ENCODE data around the gene LINGO3. TPM values are rescaled to one million over a fixed set of nuclear protein-coding genes. Genes with fewer than 3 reads are reported as not detected.

Gene LINGO3
- total RNA-seq, 1 donor, result not detected

GRCh38 chr19:2274185-2274711 lies 33.7 kb downstream of the LINGO3 start:
- DNase-seq (ENCODE audit: low read depth), result no peak
- H3K4me3 ChIP-seq (ENCODE audit: low read depth, low read length), result peak overlapping the region; percentile 43
- TF ChIP-seq CTCF (IDR thresholded peaks at IDR 0.05; ENCODE audit: insufficient read depth, low read depth, low read length), result no peak

GRCh38 chr19:2273356-2274184 lies 34.4 kb downstream of the LINGO3 start:
- TF ChIP-seq CTCF (IDR thresholded peaks at IDR 0.05; ENCODE audit: insufficient read depth, low read depth, low read length), result peak; percentile 87
- DNase-seq (ENCODE audit: low read depth), result peak; percentile 80
- peak overlapping the region; percentile 44 for H3K4me3 ChIP-seq (ENCODE audit: low read depth, low read length)

- TF ChIP-seq CTCF (IDR thresholded peaks at IDR 0.05; ENCODE audit: insufficient read depth, low read depth, low read length), result no peak
- peak; percentile 75 for DNase-seq (ENCODE audit: low read depth)
- H3K4me3 ChIP-seq (ENCODE audit: low read depth, low read length), result peak overlapping the region; percentile 99
These were observed 36.5 kb downstream of the LINGO3 start for GRCh38 chr19:2271234-2272103.

- TF ChIP-seq CTCF (IDR thresholded peaks at IDR 0.05; ENCODE audit: insufficient read depth, low read depth, low read length), result no peak
- peak; percentile 91 for DNase-seq (ENCODE audit: low read depth)
- H3K4me3 ChIP-seq (ENCODE audit: low read depth, low read length), result peak overlapping the region; percentile 99
These were observed 37.3 kb downstream of the LINGO3 start for GRCh38 chr19:2270423-2271233.

- peak overlapping the region; percentile 99 for H3K4me3 ChIP-seq (ENCODE audit: low read depth, low read length)
- TF ChIP-seq CTCF (IDR thresholded peaks at IDR 0.05; ENCODE audit: insufficient read depth, low read depth, low read length), result no peak
- DNase-seq (ENCODE audit: low read depth), result peak; percentile 34
These were observed 37.9 kb downstream of the LINGO3 start for GRCh38 chr19:2270157-2270422.

Data from fibroblast of villous mesenchyme (primary cell).